ENCODE results near the gene TIMMDC1.

DNA sequence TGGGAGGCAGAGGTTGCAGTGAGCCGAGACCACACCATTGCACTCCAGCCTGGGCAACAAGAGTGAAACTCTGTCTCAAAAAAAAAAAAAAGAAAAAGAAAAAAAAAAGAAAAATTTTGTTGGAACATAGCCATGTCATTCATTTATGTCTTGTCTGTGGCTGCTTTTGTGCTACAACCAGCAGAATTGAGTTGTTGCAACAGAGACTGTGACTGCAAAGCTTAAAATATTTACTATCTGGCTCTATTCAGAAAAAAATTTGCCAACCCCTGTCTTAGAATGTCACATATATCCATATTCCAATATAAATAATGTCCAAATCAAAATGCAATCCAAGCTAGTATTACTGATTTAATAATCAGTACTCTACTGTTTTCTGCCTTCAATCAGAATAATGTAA lies 35.9 kb downstream of the TIMMDC1 start:
- TF ChIP-seq EZH2 (IDR thresholded peaks at IDR 0.05; ENCODE audit: borderline replicate concordance, low read depth, low read length, poor library complexity, severe bottlenecking) (no peak), CTCF (conservative IDR thresholded peaks at IDR 0.05; ENCODE audit: low read depth, low read length) (no peak)

Measured in A673 (cell line).